UCSD-AML1 (cell line): ENCODE data around the gene ADAT3.
"Not testable (repeated sequence)": the region's sequence is repeated elsewhere in the genome, so short reads cannot be mapped to it uniquely, and the experiment has no call there.

Experiments used
- DNase-seq: peaks from one replicate; lab custom pipeline; 2025; ENCODE audit not compliant: unreplicated experiment; lab: John Stamatoyannopoulos, UW

ADAT3 gene

GRCh38 chr19:1866693-1867348 is 38.4 kb upstream of the ADAT3 start:
- DNase-seq, result no peak

- no peak for DNase-seq
These were observed 37.9 kb upstream of the ADAT3 start for GRCh38 chr19:1867349-1867724.

- DNase-seq, result no peak
These were observed 36.2 kb upstream of the ADAT3 start for GRCh38 chr19:1868971-1869370.

- DNase-seq, result no peak
These were observed 34.0 kb upstream of the ADAT3 start for GRCh38 chr19:1871140-1871597.

- DNase-seq, result no peak
These were observed 33.6 kb upstream of the ADAT3 start for GRCh38 chr19:1871630-1872029.

GRCh38 chr19:1872807-1873523 is 32.2 kb upstream of the ADAT3 start:
- DNase-seq, result no peak

GRCh38 chr19:1873524-1874473 is 31.4 kb upstream of the ADAT3 start:
- no peak for DNase-seq

- DNase-seq, result no peak
These were observed 30.5 kb upstream of the ADAT3 start for GRCh38 chr19:1874554-1875185.

- not testable (repeated sequence) for DNase-seq
These were observed 29.9 kb upstream of the ADAT3 start for GRCh38 chr19:1875265-1875645.

GRCh38 chr19:1875646-1876495 is 29.3 kb upstream of the ADAT3 start:
- DNase-seq, result peak; percentile 91

GRCh38 chr19:1876496-1877279 is 28.5 kb upstream of the ADAT3 start:
- DNase-seq, result not testable (repeated sequence)

- DNase-seq, result not testable (repeated sequence)
These were observed 27.9 kb upstream of the ADAT3 start for GRCh38 chr19:1877280-1877660.

GRCh38 chr19:1878583-1878982 is 26.6 kb upstream of the ADAT3 start:
- not testable (repeated sequence) for DNase-seq

GRCh38 chr19:1879982-1880381 is 25.2 kb upstream of the ADAT3 start:
- DNase-seq, result not testable (repeated sequence)

GRCh38 chr19:1880611-1881392 is 24.4 kb upstream of the ADAT3 start:
- no peak for DNase-seq

GRCh38 chr19:1881393-1882088 is 23.7 kb upstream of the ADAT3 start:
- not testable (repeated sequence) for DNase-seq

- peak; percentile 25 for DNase-seq
These were observed 23.0 kb upstream of the ADAT3 start for GRCh38 chr19:1882089-1882785.
